Keratinocyte (primary cell): ENCODE results near the gene SYNE2.

ENCODE experiments used
- CTCF ChIP-seq, 3 experiments: IDR thresholded peaks in 1 of 3; conservative IDR thresholded peaks in 1 of 3; optimal IDR thresholded peaks in 1 of 3; 2 replicates in 2 of 3; 3 replicates in 1 of 3; pipeline versions ENCODE3 to v1.5.1; 2011; ENCODE audit warnings: low read length in 3 of 3, mild to moderate bottlenecking in 3 of 3, moderate library complexity in 2 of 3, control low read depth in 1 of 3, inconsistent platforms in 1 of 3; ENCODE audit not compliant: insufficient read depth in 2 of 3; ENCODE audit errors: extremely low read depth in 1 of 3
- EZH2 ChIP-seq: IDR thresholded peaks from one replicate; pipeline ENCODE4 v1.6.1; 2012; ENCODE audit warnings: inconsistent platforms, mild to moderate bottlenecking, low read length, moderate library complexity

DNA sequence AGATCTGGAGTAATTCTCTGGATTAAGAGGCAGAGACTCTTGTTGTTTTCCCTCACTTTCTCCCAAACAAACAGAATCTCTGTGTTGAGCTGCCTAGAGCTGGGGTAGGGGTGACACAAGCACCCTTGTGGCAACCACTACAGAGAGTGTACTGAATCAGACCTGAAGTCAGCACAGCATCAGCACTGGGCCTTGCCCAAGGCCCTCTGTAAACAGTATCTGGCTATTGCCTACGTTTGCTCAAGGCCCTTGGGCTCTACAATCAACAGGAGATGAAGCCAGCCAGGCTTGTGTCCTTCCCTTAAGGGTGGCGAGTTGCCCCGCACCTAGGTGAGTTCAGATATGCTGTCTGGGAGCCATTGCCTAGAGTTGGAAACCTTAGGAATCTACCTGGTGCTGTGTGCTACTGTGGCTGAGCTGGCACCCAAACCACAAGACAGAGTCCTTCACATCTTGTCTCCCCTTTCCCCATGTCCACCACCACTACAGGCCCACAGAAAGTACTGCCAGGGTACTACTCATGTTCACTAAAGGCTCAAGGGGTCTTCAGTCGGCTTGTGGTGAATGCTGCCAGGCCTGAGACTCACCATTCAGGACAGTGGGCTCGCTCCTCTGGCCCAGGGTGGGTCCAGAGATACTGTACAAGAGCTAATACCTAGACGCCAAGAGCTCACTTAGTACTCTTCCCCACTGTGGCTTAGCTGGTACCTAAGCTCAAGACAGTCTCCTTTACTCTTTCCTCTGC is 206.8 kb downstream of the SYNE2 start:
- no peak for TF ChIP-seq CTCF (optimal IDR thresholded peaks at IDR 0.05 in 1 of 3, IDR thresholded peaks at IDR 0.05 in 1 of 3, conservative IDR thresholded peaks at IDR 0.05 in 1 of 3; ENCODE audit: extremely low read depth in 1 of 3, insufficient read depth in 2 of 3, low read length in 3 of 3)
- no peak for TF ChIP-seq EZH2
